DND-41 (cell line): Measurements from ENCODE around the gene TMEM255B.

Source experiments
- EZH2 ChIP-seq: IDR thresholded peaks from 3 replicates; pipeline ENCODE4 v1.6.1; 2012; ENCODE audit warnings: borderline replicate concordance, low read depth, mild to moderate bottlenecking, moderate library complexity, low read length, inconsistent platforms; ENCODE audit not compliant: severe bottlenecking
- TF ChIP-seq, protein P1 (sequence below): IDR thresholded peaks from 2 replicates; pipeline ENCODE4 v1.5.1; 2012; ENCODE audit warnings: borderline replicate concordance, low read length, moderate library complexity, mild to moderate bottlenecking; ENCODE audit not compliant: poor library complexity, severe bottlenecking; ENCODE audit errors: extremely low read depth

- TF ChIP-seq, protein P1, sequence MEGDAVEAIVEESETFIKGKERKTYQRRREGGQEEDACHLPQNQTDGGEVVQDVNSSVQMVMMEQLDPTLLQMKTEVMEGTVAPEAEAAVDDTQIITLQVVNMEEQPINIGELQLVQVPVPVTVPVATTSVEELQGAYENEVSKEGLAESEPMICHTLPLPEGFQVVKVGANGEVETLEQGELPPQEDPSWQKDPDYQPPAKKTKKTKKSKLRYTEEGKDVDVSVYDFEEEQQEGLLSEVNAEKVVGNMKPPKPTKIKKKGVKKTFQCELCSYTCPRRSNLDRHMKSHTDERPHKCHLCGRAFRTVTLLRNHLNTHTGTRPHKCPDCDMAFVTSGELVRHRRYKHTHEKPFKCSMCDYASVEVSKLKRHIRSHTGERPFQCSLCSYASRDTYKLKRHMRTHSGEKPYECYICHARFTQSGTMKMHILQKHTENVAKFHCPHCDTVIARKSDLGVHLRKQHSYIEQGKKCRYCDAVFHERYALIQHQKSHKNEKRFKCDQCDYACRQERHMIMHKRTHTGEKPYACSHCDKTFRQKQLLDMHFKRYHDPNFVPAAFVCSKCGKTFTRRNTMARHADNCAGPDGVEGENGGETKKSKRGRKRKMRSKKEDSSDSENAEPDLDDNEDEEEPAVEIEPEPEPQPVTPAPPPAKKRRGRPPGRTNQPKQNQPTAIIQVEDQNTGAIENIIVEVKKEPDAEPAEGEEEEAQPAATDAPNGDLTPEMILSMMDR = no peak
- no peak for TF ChIP-seq EZH2
These were observed 93.0 kb downstream of the TMEM255B start for GRCh38 chr13:113851826-113852535.
